ENCODE results near the gene MAP3K8.

The MAP3K8 gene

GRCh38 chr10:30493609-30494530, 59.9 kb downstream of the MAP3K8 start:
- DNase-seq = peak; percentile 23

DNA sequence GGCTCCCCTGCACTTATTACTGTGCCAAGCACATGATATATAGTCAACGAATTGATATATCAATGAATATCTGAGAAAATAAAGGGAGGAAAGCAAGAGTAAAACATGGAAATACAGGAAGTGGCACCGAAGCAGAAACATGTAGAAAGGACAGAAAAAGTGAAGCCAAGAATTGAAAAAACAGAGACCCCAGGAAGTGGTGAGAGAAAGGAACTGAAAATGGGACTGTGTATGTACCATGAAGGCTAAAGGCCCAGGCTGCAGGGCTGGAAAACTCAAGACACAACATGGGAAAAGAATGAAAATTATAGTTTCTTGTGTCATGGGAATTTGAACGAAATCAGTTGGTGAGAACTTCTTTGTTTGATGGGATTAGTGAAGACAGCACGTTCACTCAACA, 60.6 kb downstream of the MAP3K8 start:
- DNase-seq = peak; percentile 8

DNA sequence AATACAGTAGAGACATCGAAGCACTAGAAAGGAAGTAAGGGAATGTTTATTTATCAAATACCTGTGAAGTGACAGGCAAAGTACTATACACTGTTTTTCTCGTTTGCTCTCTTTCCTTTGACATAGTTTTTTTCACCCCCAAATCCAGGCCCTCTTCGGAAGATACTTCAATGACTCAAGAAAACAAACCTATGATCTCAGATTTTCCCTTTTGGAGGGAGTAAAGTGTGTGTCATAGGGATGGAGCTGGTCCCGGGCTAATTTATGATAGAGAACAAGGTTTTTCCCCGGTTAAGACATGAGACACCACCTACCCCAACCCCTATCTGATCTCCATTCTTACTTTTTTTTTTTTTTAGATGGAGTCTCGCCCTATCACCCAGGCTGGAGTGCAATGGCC, 61.7 kb downstream of the MAP3K8 start:
- DNase-seq = no peak

GRCh38 chr10:30499816-30500215, 65.8 kb downstream of the MAP3K8 start:
- no peak for DNase-seq

DNA sequence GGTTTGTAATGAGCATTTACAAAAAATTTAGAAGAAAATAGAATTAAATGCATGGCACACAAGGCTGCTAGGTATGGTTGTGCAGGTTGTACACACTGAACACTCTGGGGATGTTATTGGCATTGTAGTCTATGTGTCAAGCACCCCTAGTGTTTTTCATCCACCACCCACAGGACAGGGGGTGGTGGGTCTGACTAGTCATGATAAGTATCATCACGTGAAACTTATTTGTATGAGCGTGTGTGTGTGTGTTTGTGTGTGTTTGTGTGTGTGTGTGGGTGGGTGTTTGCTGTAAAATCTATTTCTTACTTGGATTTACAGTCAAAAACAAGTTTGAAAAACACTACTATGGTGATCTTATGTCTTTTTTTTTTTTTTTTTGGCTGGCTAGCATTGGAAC, 66.5 kb downstream of the MAP3K8 start:
- no peak for DNase-seq

DNA sequence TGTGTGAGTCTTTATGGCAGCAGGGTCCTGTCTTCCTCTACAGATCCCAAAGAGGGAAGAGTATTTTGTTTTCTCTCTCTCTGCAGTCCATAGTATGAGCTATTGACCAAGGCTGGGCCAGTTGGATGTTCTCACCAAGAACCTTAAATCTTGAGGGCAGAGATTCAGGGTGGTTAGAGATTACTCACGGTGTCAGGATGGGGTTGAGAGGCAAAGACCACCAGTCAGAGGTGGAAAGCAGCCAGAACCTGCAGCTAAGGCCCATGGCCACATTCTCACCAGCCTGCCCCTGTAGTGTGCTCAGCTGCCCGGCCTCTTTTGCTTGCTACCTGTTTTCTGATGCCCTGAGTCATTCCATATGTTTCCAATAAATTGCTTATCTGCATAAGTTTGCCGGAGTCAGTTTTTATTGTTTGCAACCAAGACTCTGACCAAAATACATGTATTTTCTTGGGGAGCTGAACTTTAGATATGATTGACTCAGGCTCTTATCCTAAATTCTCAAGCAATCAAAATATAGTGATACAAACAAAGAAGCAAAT, 67.0 kb downstream of the MAP3K8 start:
- no peak for DNase-seq

GRCh38 chr10:30502266-30503060, 68.5 kb downstream of the MAP3K8 start:
- DNase-seq = no peak

- no peak for DNase-seq
Observed at GRCh38 chr10:30503700-30504266, 69.8 kb downstream of the MAP3K8 start.

DNA sequence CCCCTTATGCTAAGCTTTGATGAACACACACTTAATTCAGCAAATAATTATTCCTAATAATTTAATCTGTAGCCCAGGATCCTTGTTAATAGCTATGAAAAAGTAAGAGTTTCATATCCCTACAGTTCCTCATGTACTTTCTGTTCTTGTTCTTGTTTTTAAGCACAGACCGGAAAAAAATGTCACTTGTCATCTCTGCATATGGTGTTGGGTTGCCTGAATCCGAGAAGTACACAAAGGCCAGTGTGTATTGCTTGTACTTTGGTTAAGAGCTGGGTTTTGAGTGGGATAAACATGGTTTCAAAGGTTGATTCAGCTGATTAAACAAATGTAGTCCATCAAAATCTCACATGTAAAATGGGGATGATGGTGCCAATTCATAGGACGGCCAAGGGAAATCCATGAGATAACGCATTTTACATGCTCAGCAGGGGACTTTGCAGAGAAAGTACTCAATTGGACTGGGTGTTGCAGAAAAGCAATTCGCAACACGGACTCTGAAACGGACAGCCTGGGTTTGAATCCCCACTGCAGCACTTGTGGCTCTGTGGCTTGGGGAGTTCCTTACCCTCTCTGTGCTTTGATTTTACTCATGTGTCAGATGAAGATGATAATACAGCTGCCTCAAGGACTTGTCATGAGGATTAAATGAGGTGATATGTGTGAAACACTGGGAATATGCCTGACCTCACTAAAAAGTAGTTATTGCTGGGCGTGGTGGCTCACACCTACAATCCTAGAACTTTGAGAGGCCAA, 71.7 kb downstream of the MAP3K8 start:
- no peak for DNase-seq

- no peak for DNase-seq
Observed at GRCh38 chr10:30509508-30509907, 75.5 kb downstream of the MAP3K8 start.

GRCh38 chr10:30510184-30510931, 76.4 kb downstream of the MAP3K8 start:
- no peak for DNase-seq

DNA sequence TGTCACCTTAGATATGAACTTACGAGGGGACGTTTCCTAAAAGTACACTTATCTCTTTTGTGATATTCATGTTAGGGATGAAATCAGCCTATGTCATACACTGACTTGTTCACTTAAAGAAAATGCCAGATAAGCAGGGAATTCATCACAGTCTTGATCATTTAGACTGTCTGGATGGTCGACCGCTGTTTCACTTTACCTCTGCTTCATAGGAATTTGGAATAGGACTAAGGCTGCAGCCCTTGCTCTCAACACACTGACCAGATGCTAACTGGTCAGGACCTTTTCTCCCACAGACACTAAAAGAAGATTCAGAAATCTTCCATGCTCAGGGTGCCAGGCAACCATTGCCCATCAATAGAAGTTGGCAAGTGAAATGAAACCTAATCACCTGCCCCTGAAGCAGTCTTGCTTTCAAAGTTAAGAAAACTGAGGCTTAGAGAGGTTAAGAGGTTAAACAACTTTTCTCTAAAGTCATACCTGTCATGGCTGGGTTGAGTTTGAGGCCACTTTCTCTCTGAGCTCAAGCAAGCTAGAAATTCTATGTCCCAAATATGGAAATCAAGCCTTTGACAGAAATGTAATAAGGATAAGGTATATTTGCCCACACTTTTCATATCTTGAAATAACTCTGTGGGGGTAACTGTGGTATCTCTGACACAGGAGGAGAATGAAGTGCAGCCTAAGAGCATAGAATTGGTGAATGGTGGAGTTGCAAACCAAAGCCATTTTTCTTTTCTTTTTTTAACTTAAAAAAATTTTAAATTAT, 77.1 kb downstream of the MAP3K8 start:
- DNase-seq = no peak
